ENCODE results near the gene FCN1.

Gene FCN1

DNA sequence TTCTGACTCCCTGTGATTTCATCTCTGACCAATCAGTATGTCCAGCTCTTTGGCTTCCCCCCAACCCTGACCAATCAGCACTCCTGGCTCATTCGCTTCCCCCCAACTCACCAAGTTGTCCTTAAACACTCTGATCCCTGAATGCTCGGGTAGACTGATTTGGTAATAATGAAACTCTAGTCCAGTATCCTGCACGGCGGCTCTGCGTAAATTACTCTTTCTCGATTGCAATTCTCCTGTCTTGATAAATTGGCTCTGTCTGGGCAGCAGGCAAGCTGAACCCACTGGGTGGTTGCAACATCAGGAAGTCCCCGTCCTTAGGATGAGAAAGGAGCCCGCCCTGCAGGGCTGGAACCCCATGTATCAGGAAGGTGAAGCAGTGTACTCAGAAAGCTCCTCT, 26.7 kb downstream of the FCN1 start:
- Histone ChIP-seq H3K27ac (ENCODE audit: low read length) (no peak overlapping the region), H3K4me2 (ENCODE audit: low read depth, low read length) (no peak overlapping the region), H4K20me1 (ENCODE audit: insufficient read depth, low read length) (no peaks in the 10 kb centered on the region), H3K79me2 (ENCODE audit: low read length) (no peaks in the 10 kb centered on the region), H3K9me2 (replicated peaks; ENCODE audit: insufficient read depth, low read length) (no peaks in the 10 kb centered on the region), H3K4me3 (ENCODE audit: low read length) (no peak overlapping the region), H3K9me3 (replicated peaks; ENCODE audit: insufficient read depth, low read length) (no peaks in the 10 kb centered on the region), H3F3A (ENCODE audit: insufficient read depth, low read length) (no peaks in the 10 kb centered on the region), H2AFZ (ENCODE audit: low read length) (no peak overlapping the region), H3K27me3 (replicated peaks; ENCODE audit: insufficient read depth, low read length) (peaks cover 94% of the 10 kb centered on the region), H3K4me1 (ENCODE audit: low read length) (no peaks in the 10 kb centered on the region), H3K9ac (ENCODE audit: low read length) (no peak overlapping the region), H3K36me3 (replicated peaks; ENCODE audit: insufficient read depth, low read length) (no peaks in the 10 kb centered on the region)
- no peak for DNase-seq
- no peak for TF ChIP-seq EZH2 (optimal IDR thresholded peaks at IDR 0.05; ENCODE audit: low read depth, low read length)
- TF ChIP-seq EZH2phosphoT487 (IDR thresholded peaks at IDR 0.05; ENCODE audit: low read length), result no peak
- TF ChIP-seq, protein P1, sequence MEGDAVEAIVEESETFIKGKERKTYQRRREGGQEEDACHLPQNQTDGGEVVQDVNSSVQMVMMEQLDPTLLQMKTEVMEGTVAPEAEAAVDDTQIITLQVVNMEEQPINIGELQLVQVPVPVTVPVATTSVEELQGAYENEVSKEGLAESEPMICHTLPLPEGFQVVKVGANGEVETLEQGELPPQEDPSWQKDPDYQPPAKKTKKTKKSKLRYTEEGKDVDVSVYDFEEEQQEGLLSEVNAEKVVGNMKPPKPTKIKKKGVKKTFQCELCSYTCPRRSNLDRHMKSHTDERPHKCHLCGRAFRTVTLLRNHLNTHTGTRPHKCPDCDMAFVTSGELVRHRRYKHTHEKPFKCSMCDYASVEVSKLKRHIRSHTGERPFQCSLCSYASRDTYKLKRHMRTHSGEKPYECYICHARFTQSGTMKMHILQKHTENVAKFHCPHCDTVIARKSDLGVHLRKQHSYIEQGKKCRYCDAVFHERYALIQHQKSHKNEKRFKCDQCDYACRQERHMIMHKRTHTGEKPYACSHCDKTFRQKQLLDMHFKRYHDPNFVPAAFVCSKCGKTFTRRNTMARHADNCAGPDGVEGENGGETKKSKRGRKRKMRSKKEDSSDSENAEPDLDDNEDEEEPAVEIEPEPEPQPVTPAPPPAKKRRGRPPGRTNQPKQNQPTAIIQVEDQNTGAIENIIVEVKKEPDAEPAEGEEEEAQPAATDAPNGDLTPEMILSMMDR (IDR thresholded peaks at IDR 0.05; ENCODE audit: low read length), result no peak

DNA sequence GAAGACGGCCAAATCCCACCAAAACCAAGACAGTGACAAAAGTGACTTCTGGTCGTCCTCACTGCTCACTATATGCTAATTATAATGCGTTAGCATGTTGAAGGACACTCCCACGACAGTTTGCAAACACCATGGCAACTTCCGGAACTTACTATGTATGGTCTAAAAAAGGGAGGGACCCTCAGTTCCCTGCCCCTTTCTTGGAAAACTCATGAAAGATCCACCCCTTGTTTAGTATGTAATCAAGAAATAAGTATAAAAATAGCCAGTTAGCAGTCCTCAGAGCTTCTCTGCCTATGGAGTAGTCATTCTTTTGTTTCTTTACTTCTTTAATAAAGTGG, 27.6 kb downstream of the FCN1 start:
- Histone ChIP-seq H3K27me3 (replicated peaks; ENCODE audit: insufficient read depth, low read length) (peaks cover 95% of the 10 kb centered on the region), H3K4me2 (ENCODE audit: low read depth, low read length) (no peak overlapping the region), H3K36me3 (replicated peaks; ENCODE audit: insufficient read depth, low read length) (no peaks in the 10 kb centered on the region), H3K9me2 (replicated peaks; ENCODE audit: insufficient read depth, low read length) (no peaks in the 10 kb centered on the region), H3F3A (ENCODE audit: insufficient read depth, low read length) (no peaks in the 10 kb centered on the region), H3K4me3 (ENCODE audit: low read length) (no peak overlapping the region), H3K27ac (ENCODE audit: low read length) (no peak overlapping the region), H3K9me3 (replicated peaks; ENCODE audit: insufficient read depth, low read length) (no peaks in the 10 kb centered on the region), H3K4me1 (ENCODE audit: low read length) (no peaks in the 10 kb centered on the region), H2AFZ (ENCODE audit: low read length) (no peak overlapping the region), H3K9ac (ENCODE audit: low read length) (no peak overlapping the region), H4K20me1 (ENCODE audit: insufficient read depth, low read length) (no peaks in the 10 kb centered on the region), H3K79me2 (ENCODE audit: low read length) (no peaks in the 10 kb centered on the region)
- no peak for DNase-seq
- TF ChIP-seq, protein P1 (IDR thresholded peaks at IDR 0.05; ENCODE audit: low read length), result no peak
- TF ChIP-seq EZH2phosphoT487 (IDR thresholded peaks at IDR 0.05; ENCODE audit: low read length), result no peak
- TF ChIP-seq EZH2 (optimal IDR thresholded peaks at IDR 0.05; ENCODE audit: low read depth, low read length), result no peak

DNA sequence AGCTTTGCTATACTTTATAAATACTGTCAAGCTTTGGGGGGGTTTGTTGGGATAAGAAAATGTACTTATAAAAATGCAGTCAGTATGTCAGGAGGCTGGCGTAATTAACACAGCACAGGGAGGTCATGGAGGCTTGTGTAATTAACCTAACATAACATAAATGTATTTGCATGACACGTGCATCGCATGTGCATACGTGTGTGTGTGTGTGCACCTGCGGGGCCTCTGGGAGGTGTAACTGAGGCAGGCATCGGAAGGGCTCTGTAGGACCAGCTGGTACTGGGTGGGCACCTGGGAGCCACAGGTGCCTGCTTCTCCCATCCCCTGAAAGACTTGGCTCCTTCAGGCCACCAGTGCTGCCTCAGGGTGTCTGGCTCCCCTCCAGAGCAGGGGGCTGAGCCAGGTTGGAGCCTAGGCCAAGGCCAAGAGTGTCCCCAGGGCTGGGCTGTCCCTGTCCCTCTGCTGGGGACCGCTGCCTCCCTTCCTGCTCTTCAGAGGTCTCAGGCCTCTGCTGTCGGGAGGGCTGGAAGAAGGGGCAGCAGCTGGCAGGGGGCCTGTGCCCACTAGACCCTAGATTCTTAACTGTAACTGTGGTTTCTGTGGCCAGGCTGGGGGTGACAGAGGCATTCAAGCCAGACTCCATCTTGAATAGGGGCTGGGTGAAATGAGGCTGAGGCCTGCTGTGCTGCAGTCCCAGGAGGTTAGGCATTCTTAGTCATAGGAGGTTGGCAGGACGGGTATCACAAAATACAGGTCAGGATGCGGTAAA, 28.1 kb downstream of the FCN1 start:
- Histone ChIP-seq H3K79me2 (ENCODE audit: low read length) (no peaks in the 10 kb centered on the region), H3K4me1 (ENCODE audit: low read length) (no peaks in the 10 kb centered on the region), H2AFZ (ENCODE audit: low read length) (no peak overlapping the region)

More for the DNA sequence above, 28.1 kb downstream of the FCN1 start:
- H3K4me3 ChIP-seq (ENCODE audit: low read length), result no peak overlapping the region
- no peak for DNase-seq
- no peaks in the 10 kb centered on the region for H3K9me3 ChIP-seq (replicated peaks; ENCODE audit: insufficient read depth, low read length)
- H3K36me3 ChIP-seq (replicated peaks; ENCODE audit: insufficient read depth, low read length), result no peaks in the 10 kb centered on the region
- H3F3A ChIP-seq (ENCODE audit: insufficient read depth, low read length), result no peaks in the 10 kb centered on the region
- H3K9ac ChIP-seq (ENCODE audit: low read length), result no peak overlapping the region
- peaks cover 95% of the 10 kb centered on the region for H3K27me3 ChIP-seq (replicated peaks; ENCODE audit: insufficient read depth, low read length)
- H4K20me1 ChIP-seq (ENCODE audit: insufficient read depth, low read length), result no peaks in the 10 kb centered on the region
- no peak overlapping the region for H3K27ac ChIP-seq (ENCODE audit: low read length)
- H3K4me2 ChIP-seq (ENCODE audit: low read depth, low read length), result no peak overlapping the region
- TF ChIP-seq EZH2 (optimal IDR thresholded peaks at IDR 0.05; ENCODE audit: low read depth, low read length), result no peak
- TF ChIP-seq, protein P1 (IDR thresholded peaks at IDR 0.05; ENCODE audit: low read length), result no peak
- no peak for TF ChIP-seq EZH2phosphoT487 (IDR thresholded peaks at IDR 0.05; ENCODE audit: low read length)
- no peaks in the 10 kb centered on the region for H3K9me2 ChIP-seq (replicated peaks; ENCODE audit: insufficient read depth, low read length)
